Panc1 (cell line): Measurements from ENCODE around the gene ZNF346. TPM values are rescaled to one million over a fixed set of nuclear protein-coding genes. Genes with fewer than 3 reads are reported as not detected.
A peak's percentile ranks its signal among the peaks of the same experiment; 100 is the strongest.

Source experiments
- ATAC-seq: fragments of 200-7000 bp; cut with Tn5 transposase; 2 replicates; pipeline ENCODE4 v1.9.1; 2020; ENCODE audit warnings: mild to moderate bottlenecking, moderate library complexity
- BruUV-seq: library from RNA; stranded (reverse); fragments of 400-500 nt; replicated peaks from 2 replicates; lab custom pipeline; 2021; lab: Mats Ljungman, UMichigan
- CTCF ChIA-PET: fragments of 300-600 bp; sonication (Branson Sonifier 250); formaldehyde crosslinking; loops from one replicate; lab custom pipeline; 2022; ENCODE audit warnings: antibody characterized with exemption; lab: Charles Lee
- POLR2A ChIA-PET: fragments of 300-600 bp; sonication (Branson Sonifier 250); formaldehyde crosslinking; loops from one replicate; lab custom pipeline; 2022; ENCODE audit warnings: antibody characterized with exemption; lab: Charles Lee
- DNase-seq: peaks from one replicate; pipeline ENCODE4 v3.0.0-alpha.2; 2010; ENCODE audit warnings: low read depth, low spot score
- H3K27ac ChIP-seq: 2 replicates; pipeline ENCODE4 v1.5.1; 2011; ENCODE audit warnings: mild to moderate bottlenecking, low read length, inconsistent platforms
- H3K27me3 ChIP-seq: fragments of 200-500 bp; sonication (Bioruptor generic); 2 replicates; pipeline ENCODE4 v1.6.0; 2014; ENCODE audit warnings: low read length, inconsistent platforms; ENCODE audit not compliant: control insufficient read depth, insufficient read depth
- H3K36me3 ChIP-seq: fragments of 200-500 bp; sonication (Bioruptor generic); 2 replicates; pipeline ENCODE4 v1.5.1; 2014; ENCODE audit warnings: inconsistent platforms, mild to moderate bottlenecking, low read length, moderate library complexity; ENCODE audit not compliant: control insufficient read depth, insufficient read depth
- H3K4me1 ChIP-seq: 2 replicates; pipeline ENCODE4 v1.5.1; 2011; ENCODE audit warnings: inconsistent platforms, mild to moderate bottlenecking, low read length, moderate library complexity; ENCODE audit not compliant: control insufficient read depth, insufficient read depth
- H3K4me3 ChIP-seq, 2 experiments: 2 replicates each; pipeline ENCODE4 v1.5.1; 2011 to 2012; ENCODE audit warnings: low read depth in 2 of 2, low read length in 2 of 2, mild to moderate bottlenecking in 2 of 2, inconsistent platforms in 1 of 2, moderate library complexity in 1 of 2
- H3K9me3 ChIP-seq: fragments of 200-500 bp; sonication (Bioruptor generic); 2 replicates; pipeline ENCODE4 v1.5.1; 2014; ENCODE audit warnings: low read depth, mild to moderate bottlenecking, inconsistent platforms, low read length, moderate library complexity; ENCODE audit not compliant: control insufficient read depth, insufficient read depth
- POLR2AphosphoS5 ChIP-seq: IDR thresholded peaks from 2 replicates; pipeline ENCODE4 v1.6.1; 2012; ENCODE audit warnings: mild to moderate bottlenecking, low read depth, low read length, moderate library complexity
- SIN3A ChIP-seq: IDR thresholded peaks from 2 replicates; pipeline ENCODE4 v1.6.1; 2012; ENCODE audit warnings: low read depth, mild to moderate bottlenecking, low read length, moderate library complexity, borderline replicate concordance; ENCODE audit not compliant: insufficient read depth
- TCF7L2 ChIP-seq: IDR thresholded peaks from 2 replicates; pipeline ENCODE4 v1.6.1; 2011; ENCODE audit warnings: mild to moderate bottlenecking, low read depth, low read length, inconsistent platforms
- in situ Hi-C: cut with HindIII; loops from 2 replicates; pipeline ENCODE4 v1.10.0; 2016; ENCODE audit warnings: low sequenced_read_pairs, low pct_unique_long_range_greater_than_20kb
- intact Hi-C: fragments of 100-400 bp; cut with micrococcal nuclease; formaldehyde crosslinking; loops from one replicate; pipeline ENCODE4 v1.10.0; 2022; ENCODE audit not compliant: unreplicated experiment
- total RNA-seq: library from RNA; stranded (reverse); gene quantifications from one replicate; pipeline ENCODE4 v1.2.1, GENCODE V29; 2021; ENCODE audit not compliant: unreplicated experiment
- TF ChIP-seq, protein P1 (sequence below): fragments of 450-650 bp; IDR thresholded peaks from 2 replicates; pipeline ENCODE4 v1.5.1; 2017; ENCODE audit warnings: mild to moderate bottlenecking
- TF ChIP-seq, protein P2 (sequence below), 2 experiments: IDR thresholded peaks; 2 replicates each; pipeline ENCODE4 v1.6.1; 2011 to 2012; ENCODE audit warnings: low read depth in 2 of 2, control low read depth in 1 of 2, low read length in 1 of 2, mild to moderate bottlenecking in 1 of 2, moderate library complexity in 1 of 2; ENCODE audit not compliant: insufficient read depth in 1 of 2

The ZNF346 gene
- total RNA-seq, 1 experiment from 2014 or later, result 21.3 TPM

DNA sequence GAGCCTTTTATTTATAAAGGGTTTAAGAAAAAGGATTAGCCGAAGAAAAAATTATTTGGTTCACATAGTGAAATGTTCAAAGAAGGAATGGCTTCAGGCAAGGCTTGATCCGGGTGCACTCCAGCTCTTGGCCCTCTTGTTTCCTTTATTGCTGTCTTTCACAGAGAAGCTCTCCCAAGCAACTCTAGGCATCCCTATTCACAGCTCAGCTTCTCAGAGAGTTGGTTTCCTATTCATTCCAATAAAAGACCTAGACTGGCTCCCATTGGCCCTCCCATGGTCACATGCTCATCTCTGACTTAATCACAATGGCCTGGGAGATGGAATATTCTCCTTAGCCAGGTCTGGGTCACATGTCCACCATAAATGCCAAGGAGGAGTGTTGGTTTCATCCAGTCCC is 54.8 kb downstream of the ZNF346 start:
- in situ Hi-C loops (no loop called here), intact Hi-C loops (no loop called here)
- H3K27ac ChIP-seq, result no peak overlapping the region
- no peak for DNase-seq
- no peak for ATAC-seq
- no peaks in the 10 kb centered on the region for H3K36me3 ChIP-seq
- no peak for TF ChIP-seq TCF7L2
- TF ChIP-seq SIN3A, result no peak
- TF ChIP-seq, protein P1, sequence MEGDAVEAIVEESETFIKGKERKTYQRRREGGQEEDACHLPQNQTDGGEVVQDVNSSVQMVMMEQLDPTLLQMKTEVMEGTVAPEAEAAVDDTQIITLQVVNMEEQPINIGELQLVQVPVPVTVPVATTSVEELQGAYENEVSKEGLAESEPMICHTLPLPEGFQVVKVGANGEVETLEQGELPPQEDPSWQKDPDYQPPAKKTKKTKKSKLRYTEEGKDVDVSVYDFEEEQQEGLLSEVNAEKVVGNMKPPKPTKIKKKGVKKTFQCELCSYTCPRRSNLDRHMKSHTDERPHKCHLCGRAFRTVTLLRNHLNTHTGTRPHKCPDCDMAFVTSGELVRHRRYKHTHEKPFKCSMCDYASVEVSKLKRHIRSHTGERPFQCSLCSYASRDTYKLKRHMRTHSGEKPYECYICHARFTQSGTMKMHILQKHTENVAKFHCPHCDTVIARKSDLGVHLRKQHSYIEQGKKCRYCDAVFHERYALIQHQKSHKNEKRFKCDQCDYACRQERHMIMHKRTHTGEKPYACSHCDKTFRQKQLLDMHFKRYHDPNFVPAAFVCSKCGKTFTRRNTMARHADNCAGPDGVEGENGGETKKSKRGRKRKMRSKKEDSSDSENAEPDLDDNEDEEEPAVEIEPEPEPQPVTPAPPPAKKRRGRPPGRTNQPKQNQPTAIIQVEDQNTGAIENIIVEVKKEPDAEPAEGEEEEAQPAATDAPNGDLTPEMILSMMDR, result no peak
- TF ChIP-seq, protein P2, sequence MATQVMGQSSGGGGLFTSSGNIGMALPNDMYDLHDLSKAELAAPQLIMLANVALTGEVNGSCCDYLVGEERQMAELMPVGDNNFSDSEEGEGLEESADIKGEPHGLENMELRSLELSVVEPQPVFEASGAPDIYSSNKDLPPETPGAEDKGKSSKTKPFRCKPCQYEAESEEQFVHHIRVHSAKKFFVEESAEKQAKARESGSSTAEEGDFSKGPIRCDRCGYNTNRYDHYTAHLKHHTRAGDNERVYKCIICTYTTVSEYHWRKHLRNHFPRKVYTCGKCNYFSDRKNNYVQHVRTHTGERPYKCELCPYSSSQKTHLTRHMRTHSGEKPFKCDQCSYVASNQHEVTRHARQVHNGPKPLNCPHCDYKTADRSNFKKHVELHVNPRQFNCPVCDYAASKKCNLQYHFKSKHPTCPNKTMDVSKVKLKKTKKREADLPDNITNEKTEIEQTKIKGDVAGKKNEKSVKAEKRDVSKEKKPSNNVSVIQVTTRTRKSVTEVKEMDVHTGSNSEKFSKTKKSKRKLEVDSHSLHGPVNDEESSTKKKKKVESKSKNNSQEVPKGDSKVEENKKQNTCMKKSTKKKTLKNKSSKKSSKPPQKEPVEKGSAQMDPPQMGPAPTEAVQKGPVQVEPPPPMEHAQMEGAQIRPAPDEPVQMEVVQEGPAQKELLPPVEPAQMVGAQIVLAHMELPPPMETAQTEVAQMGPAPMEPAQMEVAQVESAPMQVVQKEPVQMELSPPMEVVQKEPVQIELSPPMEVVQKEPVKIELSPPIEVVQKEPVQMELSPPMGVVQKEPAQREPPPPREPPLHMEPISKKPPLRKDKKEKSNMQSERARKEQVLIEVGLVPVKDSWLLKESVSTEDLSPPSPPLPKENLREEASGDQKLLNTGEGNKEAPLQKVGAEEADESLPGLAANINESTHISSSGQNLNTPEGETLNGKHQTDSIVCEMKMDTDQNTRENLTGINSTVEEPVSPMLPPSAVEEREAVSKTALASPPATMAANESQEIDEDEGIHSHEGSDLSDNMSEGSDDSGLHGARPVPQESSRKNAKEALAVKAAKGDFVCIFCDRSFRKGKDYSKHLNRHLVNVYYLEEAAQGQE (IDR thresholded peaks at IDR 0.05; ENCODE audit: insufficient read depth in 1 of 2, low read depth in 2 of 2, low read length in 1 of 2), result no peak
- TF ChIP-seq POLR2AphosphoS5, result no peak
- no peaks in the 10 kb centered on the region for H3K4me1 ChIP-seq
- H3K27me3 ChIP-seq, result no peaks in the 10 kb centered on the region
- no peaks in the 10 kb centered on the region for H3K9me3 ChIP-seq
- ChIA-PET CTCF (no interaction called here), POLR2A (no interaction called here)
- no TSS peak for BruUV-seq
- no peak overlapping the region for H3K4me3 ChIP-seq

DNA sequence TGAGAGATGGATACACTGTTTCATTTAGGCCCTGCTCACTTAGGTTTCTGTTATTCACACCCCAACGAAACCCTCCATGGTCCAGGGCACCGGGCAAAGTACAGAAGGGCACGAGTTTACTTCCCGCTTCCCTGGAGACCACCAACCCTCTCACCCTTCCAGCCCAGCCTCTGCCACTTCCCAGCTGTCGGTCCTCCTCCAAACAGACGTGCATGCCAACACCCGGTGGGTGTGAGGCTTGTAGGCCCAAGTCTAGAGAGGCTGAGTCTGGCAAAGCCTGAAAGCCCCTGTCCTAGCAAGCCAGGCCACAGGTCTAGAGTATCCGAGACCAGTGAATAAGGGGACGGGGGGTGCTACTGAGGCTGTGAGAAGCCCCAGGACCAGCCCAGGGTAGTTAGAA is 57.1 kb downstream of the ZNF346 start:
- H3K9me3 ChIP-seq, result no peaks in the 10 kb centered on the region
- no peaks in the 10 kb centered on the region for H3K36me3 ChIP-seq
- no TSS peak for BruUV-seq
- POLR2A ChIA-PET, result interaction anchor here (0.6 kb wide), 1 partner anchor 246 kb away, joined by 6 read pairs; no protein-coding TSS in a partner anchor
- H3K27me3 ChIP-seq, result no peaks in the 10 kb centered on the region
- TF ChIP-seq, protein P1, result no peak
- TF ChIP-seq POLR2AphosphoS5, result no peak
- TF ChIP-seq, protein P2 (IDR thresholded peaks at IDR 0.05; ENCODE audit: insufficient read depth in 1 of 2, low read depth in 2 of 2, low read length in 1 of 2), result no peak
- no peak for TF ChIP-seq TCF7L2
- no peak for TF ChIP-seq SIN3A
- intact Hi-C loops, result no loop called here
- H3K27ac ChIP-seq, result no peak overlapping the region
- DNase-seq (no peak), ATAC-seq (0 out of 2 replicates have a peak, but pooled peaks have one; percentile 23)
- CTCF ChIA-PET, result no interaction called here
- H3K4me1 ChIP-seq, result no peaks in the 10 kb centered on the region
- H3K4me3 ChIP-seq, result no peak overlapping the region
- in situ Hi-C loops, result no loop called here
